B cell (primary cell): ENCODE results near the gene CRELD2.

ENCODE experiments used
- EZH2 ChIP-seq: IDR thresholded peaks from 2 replicates; pipeline ENCODE4 v1.6.1; 2012; ENCODE audit warnings: borderline replicate concordance, low read depth, mild to moderate bottlenecking, moderate library complexity, low read length; ENCODE audit not compliant: insufficient read depth, poor library complexity, severe bottlenecking
- TF ChIP-seq, protein P1 (sequence below): fragments of 200-600 bp; IDR thresholded peaks from one replicate; pipeline ENCODE4 v1.8.0; 2022; ENCODE audit warnings: antibody characterized with exemption, mild to moderate bottlenecking

DNA sequence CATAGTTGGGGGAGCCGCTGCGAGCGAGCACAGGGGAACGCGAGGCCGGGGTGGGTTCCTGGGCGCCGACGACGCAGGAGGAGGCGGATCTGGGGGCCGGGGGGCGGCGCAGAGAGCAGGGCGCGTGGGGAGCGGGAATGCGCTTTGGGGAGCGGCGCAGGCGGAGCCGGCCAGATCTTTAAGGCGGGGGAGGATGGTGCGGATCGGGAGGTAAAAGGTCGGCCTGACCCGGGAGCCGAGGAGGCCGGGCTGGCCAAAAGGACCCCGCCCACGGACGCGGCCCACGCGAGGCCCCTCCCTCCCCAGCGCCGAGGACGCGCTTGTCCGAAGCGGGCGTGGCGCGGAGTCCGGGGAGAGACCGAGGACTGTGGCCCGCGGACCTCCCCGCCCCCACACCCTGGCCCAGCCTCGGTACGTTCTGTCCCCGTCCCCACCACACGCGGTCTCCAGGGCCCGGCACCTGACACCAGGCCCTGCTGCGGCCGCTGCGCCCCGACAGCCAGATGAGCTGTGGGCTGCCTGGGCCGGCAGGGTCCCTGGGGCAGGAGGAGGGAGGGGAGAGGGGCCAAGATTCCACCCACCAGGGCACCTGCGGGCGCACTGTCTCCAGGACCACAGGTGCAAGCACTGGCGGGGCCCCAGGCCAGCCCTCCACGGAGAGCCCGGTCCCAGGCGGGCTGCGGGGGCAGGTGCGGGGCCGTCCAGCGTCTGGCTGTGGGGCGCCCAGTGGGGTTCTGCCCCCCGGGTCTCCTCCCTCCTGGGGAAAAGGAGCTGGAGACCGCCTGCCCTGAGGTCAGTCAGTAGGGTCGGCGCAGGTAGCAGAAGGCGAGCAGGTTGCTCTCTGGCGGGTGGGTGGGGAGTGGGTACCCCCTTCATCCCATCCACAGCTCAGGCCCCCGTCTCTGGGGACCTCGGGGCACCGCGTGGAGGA is 53.1 kb downstream of the CRELD2 start:
- TF ChIP-seq, protein P1, sequence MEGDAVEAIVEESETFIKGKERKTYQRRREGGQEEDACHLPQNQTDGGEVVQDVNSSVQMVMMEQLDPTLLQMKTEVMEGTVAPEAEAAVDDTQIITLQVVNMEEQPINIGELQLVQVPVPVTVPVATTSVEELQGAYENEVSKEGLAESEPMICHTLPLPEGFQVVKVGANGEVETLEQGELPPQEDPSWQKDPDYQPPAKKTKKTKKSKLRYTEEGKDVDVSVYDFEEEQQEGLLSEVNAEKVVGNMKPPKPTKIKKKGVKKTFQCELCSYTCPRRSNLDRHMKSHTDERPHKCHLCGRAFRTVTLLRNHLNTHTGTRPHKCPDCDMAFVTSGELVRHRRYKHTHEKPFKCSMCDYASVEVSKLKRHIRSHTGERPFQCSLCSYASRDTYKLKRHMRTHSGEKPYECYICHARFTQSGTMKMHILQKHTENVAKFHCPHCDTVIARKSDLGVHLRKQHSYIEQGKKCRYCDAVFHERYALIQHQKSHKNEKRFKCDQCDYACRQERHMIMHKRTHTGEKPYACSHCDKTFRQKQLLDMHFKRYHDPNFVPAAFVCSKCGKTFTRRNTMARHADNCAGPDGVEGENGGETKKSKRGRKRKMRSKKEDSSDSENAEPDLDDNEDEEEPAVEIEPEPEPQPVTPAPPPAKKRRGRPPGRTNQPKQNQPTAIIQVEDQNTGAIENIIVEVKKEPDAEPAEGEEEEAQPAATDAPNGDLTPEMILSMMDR, result no peak
- no peak for TF ChIP-seq EZH2
